GM23248 (cell line): Measurements from ENCODE around the gene C1QL3.

Experiments used
- EZH2 ChIP-seq: fragments of 200-600 bp; sonication (generic); IDR thresholded peaks from 2 replicates; pipeline ENCODE4 v1.6.1; 2018; ENCODE audit warnings: antibody characterized with exemption, mild to moderate bottlenecking; ENCODE audit not compliant: insufficient read depth, poor library complexity, severe bottlenecking
- EZH2phosphoT487 ChIP-seq: fragments of 200-600 bp; sonication (generic); IDR thresholded peaks from 2 replicates; pipeline ENCODE4 v1.6.1; 2018; ENCODE audit warnings: antibody characterized with exemption, moderate library complexity, mild to moderate bottlenecking, low read depth; ENCODE audit not compliant: insufficient read depth

DNA sequence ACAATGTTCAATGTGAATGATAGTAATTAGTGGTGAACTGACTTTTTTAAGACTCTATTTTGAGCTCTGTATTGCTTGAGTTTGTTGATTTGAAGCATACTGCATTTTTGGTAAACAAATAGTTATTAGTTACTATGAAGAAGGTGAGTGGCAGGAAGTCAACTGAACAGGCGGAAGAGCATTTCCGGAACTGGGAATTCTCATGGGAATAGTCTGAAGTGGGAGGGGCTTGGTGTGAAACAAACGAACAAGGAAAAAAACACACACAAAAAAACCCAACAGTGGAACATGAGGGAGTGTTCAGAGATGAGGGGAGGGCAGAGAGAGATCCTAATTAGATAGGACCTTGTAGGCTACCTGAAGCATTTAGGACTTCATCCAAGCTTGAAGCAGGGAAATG, 43.9 kb upstream of the C1QL3 start:
- TF ChIP-seq EZH2 (no peak), EZH2phosphoT487 (no peak)
